ENCODE results near the gene SAE1. TPM values are rescaled to one million over a fixed set of nuclear protein-coding genes. Genes with fewer than 3 reads are reported as not detected.

SAE1 gene
- total RNA-seq, 1 donor from 2014 or later = 52.5 TPM

Other genes with a start within 250 kb of the SAE1 start
- gene NPAS1, start 111.0 kb upstream of the SAE1 start, total RNA-seq (ENCODE audit: insufficient read depth, low replicate concordance) = not detected
- gene TMEM160, start 82.2 kb upstream of the SAE1 start, total RNA-seq (ENCODE audit: insufficient read depth, low replicate concordance) = 5.3 TPM
- 9.4 TPM for gene ZC3H4, start 17.1 kb upstream of the SAE1 start, total RNA-seq (ENCODE audit: insufficient read depth, low replicate concordance)
- 1.2 TPM for gene BBC3, start 100.4 kb downstream of the SAE1 start, total RNA-seq (ENCODE audit: insufficient read depth, low replicate concordance)
- gene CCDC9, start 125.7 kb downstream of the SAE1 start, total RNA-seq (ENCODE audit: insufficient read depth, low replicate concordance) = 4.6 TPM
- gene INAFM1, start 144.1 kb downstream of the SAE1 start, total RNA-seq (ENCODE audit: insufficient read depth, low replicate concordance) = 1.2 TPM
- gene C5AR1, start 179.0 kb downstream of the SAE1 start, total RNA-seq (ENCODE audit: insufficient read depth, low replicate concordance) = 2.6 TPM
- 5.5 TPM for gene C5AR2, start 201.3 kb downstream of the SAE1 start, total RNA-seq (ENCODE audit: insufficient read depth, low replicate concordance)
- gene DHX34, start 218.5 kb downstream of the SAE1 start, total RNA-seq (ENCODE audit: insufficient read depth, low replicate concordance) = 10.1 TPM

Measured in umbilical cord (tissue), 1 donor.